A673 (cell line): ENCODE measurements around the gene CATSPERB.

Experiments used
- EZH2 ChIP-seq: fragments of 200-600 bp; sonication (generic); IDR thresholded peaks from 2 replicates; pipeline ENCODE4 v1.6.1; 2017; ENCODE audit warnings: borderline replicate concordance, low read depth, mild to moderate bottlenecking, mixed read lengths, antibody characterized with exemption, low read length; ENCODE audit not compliant: poor library complexity, severe bottlenecking
- TF ChIP-seq, protein P1 (sequence below): fragments of 300-800, 200-600 bp; sonication (generic); conservative IDR thresholded peaks from 2 replicates; pipeline ENCODE4 v1.5.1; 2017; ENCODE audit warnings: low read depth, mild to moderate bottlenecking, antibody characterized with exemption, low read length, moderate library complexity, mixed read lengths

DNA sequence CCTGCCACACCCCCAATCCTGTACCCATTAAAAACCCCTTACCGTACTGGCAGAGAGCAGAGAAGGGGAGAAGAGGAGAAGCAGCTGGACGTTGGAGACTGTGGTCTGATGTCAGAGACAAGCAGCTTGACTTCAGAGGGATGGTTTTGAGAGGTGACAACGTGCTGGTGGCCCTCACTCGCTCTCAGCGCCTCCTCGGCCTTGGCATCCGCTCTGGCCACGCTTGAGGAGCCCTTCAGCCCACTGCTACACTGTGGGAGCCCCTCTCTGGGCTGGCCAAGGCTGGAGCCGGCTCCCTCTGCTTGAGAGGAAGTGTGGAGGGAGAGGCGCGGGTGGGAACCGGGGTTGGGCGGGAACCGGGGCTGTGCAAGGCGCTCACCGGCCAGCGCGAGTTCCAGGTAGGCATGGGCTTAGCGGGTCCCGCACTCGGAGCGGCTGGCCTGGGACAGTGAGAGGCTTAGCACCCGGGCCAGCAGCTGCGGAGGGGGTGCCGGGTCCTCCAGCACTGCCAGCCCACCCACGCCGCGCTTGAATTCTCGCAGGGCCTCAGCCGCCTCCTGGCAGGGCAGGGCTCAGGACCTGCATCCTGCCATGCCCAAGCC lies 154.2 kb downstream of the CATSPERB start:
- TF ChIP-seq, protein P1, sequence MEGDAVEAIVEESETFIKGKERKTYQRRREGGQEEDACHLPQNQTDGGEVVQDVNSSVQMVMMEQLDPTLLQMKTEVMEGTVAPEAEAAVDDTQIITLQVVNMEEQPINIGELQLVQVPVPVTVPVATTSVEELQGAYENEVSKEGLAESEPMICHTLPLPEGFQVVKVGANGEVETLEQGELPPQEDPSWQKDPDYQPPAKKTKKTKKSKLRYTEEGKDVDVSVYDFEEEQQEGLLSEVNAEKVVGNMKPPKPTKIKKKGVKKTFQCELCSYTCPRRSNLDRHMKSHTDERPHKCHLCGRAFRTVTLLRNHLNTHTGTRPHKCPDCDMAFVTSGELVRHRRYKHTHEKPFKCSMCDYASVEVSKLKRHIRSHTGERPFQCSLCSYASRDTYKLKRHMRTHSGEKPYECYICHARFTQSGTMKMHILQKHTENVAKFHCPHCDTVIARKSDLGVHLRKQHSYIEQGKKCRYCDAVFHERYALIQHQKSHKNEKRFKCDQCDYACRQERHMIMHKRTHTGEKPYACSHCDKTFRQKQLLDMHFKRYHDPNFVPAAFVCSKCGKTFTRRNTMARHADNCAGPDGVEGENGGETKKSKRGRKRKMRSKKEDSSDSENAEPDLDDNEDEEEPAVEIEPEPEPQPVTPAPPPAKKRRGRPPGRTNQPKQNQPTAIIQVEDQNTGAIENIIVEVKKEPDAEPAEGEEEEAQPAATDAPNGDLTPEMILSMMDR = no peak
- TF ChIP-seq EZH2 = no peak
